Liver (tissue), 9 donors: ENCODE results near the gene AK5. TPM values are rescaled to one million over a fixed set of nuclear protein-coding genes. Genes with fewer than 3 reads are reported as not detected.

Source experiments
- DNase-seq: peaks from one replicate; pipeline ENCODE4 v3.0.0-alpha.2; 2017; ENCODE audit warnings: low spot score
- H3K27ac ChIP-seq, 2 donors: one replicate each; pipeline ENCODE4 v1.7.0; 2013; ENCODE audit warnings: inconsistent platforms in 2 of 2, low read length in 2 of 2, control low read depth in 1 of 2, low read depth in 1 of 2, mild to moderate bottlenecking in 1 of 2
- H3K27me3 ChIP-seq, 4 donors: one replicate each; pipeline versions ENCODE4 v1.6.1 to v1.7.0; 2013; ENCODE audit warnings: low read length in 3 of 4, inconsistent platforms in 1 of 4, mild to moderate bottlenecking in 1 of 4, moderate library complexity in 1 of 4; ENCODE audit not compliant: control insufficient read depth in 4 of 4, insufficient read depth in 4 of 4
- H3K36me3 ChIP-seq, 4 donors: one replicate each; pipeline versions ENCODE4 v1.6.1 to v1.7.0; 2013; ENCODE audit warnings: low read length in 3 of 4, mild to moderate bottlenecking in 3 of 4, low read depth in 1 of 4, moderate library complexity in 1 of 4; ENCODE audit not compliant: control insufficient read depth in 4 of 4, insufficient read depth in 3 of 4
- H3K4me1 ChIP-seq, 4 donors: one replicate each; pipeline versions ENCODE4 v1.6.1 to v1.7.0; 2013; ENCODE audit warnings: low read length in 3 of 4, mild to moderate bottlenecking in 3 of 4, moderate library complexity in 1 of 4; ENCODE audit not compliant: control insufficient read depth in 4 of 4, insufficient read depth in 4 of 4
- H3K4me3 ChIP-seq, 3 donors: one replicate each; pipeline versions ENCODE4 v1.6.1 to v1.7.0; 2013; ENCODE audit warnings: low read length in 3 of 3, control low read depth in 1 of 3, low read depth in 1 of 3, mild to moderate bottlenecking in 1 of 3
- H3K9ac ChIP-seq, 2 donors: one replicate each; pipeline ENCODE4 v1.7.0; 2013; ENCODE audit warnings: low read length in 2 of 2, mild to moderate bottlenecking in 2 of 2, moderate library complexity in 2 of 2, control low read depth in 1 of 2, low read depth in 1 of 2
- H3K9me3 ChIP-seq, 4 donors: one replicate each; pipeline versions ENCODE4 v1.6.1 to v1.7.0; 2013; ENCODE audit warnings: low read length in 3 of 4; ENCODE audit not compliant: control insufficient read depth in 4 of 4
- EGR1 ChIP-seq, 2 donors: IDR thresholded peaks; 2 replicates each; pipeline ENCODE4 v1.6.1; 2016 to 2018; ENCODE audit warnings: antibody characterized with exemption in 2 of 2, low read depth in 2 of 2
- FOXA2 ChIP-seq: IDR thresholded peaks from 2 replicates; pipeline ENCODE4 v1.6.1; 2016; ENCODE audit warnings: antibody characterized with exemption
- GABPA ChIP-seq, 2 donors: IDR thresholded peaks in 1 of 2; conservative IDR thresholded peaks in 1 of 2; 2 replicates each; pipeline ENCODE4 v1.6.1; 2016; ENCODE audit warnings: antibody characterized with exemption in 2 of 2, mild to moderate bottlenecking in 1 of 2, moderate library complexity in 1 of 2
- HNF4A ChIP-seq, 2 donors: conservative IDR thresholded peaks; 2 replicates each; pipeline ENCODE4 v1.6.1; 2016; ENCODE audit warnings: antibody characterized with exemption in 2 of 2, mild to moderate bottlenecking in 2 of 2
- HNF4G ChIP-seq: IDR thresholded peaks from 2 replicates; pipeline ENCODE4 v1.6.1; 2016; ENCODE audit warnings: antibody characterized with exemption
- NR2F2 ChIP-seq: IDR thresholded peaks from 2 replicates; pipeline ENCODE4 v1.6.1; 2016; ENCODE audit warnings: antibody characterized with exemption
- RAD21 ChIP-seq, 2 donors: IDR thresholded peaks; 2 replicates each; pipeline ENCODE4 v1.6.1; 2016; ENCODE audit warnings: antibody characterized with exemption in 2 of 2, mild to moderate bottlenecking in 2 of 2
- RXRA ChIP-seq, 2 donors: IDR thresholded peaks; 2 replicates each; pipeline ENCODE4 v1.6.1; 2017 to 2018; ENCODE audit warnings: antibody characterized with exemption in 2 of 2, mild to moderate bottlenecking in 1 of 2
- SP1 ChIP-seq: IDR thresholded peaks from 2 replicates; pipeline ENCODE4 v1.6.1; 2018; ENCODE audit warnings: antibody characterized with exemption, mild to moderate bottlenecking
- TAF1 ChIP-seq: conservative IDR thresholded peaks from 2 replicates; pipeline ENCODE4 v1.6.1; 2016; ENCODE audit warnings: antibody characterized with exemption, mild to moderate bottlenecking
- WGBS: extraction: QIAGEN DNeasy Blood & Tissue Kit; methylation state at CpG from one replicate; pipeline ENCODE4 v1.1.7; 2013; 5-methylcytosine and 5-hydroxymethylcytosine counted together
- polyA plus RNA-seq, 2 donors: library from polyadenylated mRNA; stranded (reverse) in 1 of 2; unstranded in 1 of 2; fragments of 200-250 nt in 1 of 2; fragments of >200 nt in 1 of 2; fragmentation: Nextera tagmentation in 1 of 2; extraction: Ambion mirVana in 1 of 2; gene quantifications; one replicate each; pipeline versions ENCODE4 v1.2.1 to v1.2.3, GENCODE V29; 2013 to 2015
- total RNA-seq, 2 donors: library from RNA; depleted of rRNA; stranded (reverse); fragments of >200 nt; gene quantifications; one replicate each; pipeline ENCODE4 v1.2.3, GENCODE V29; 2014
- TF ChIP-seq, protein P1 (sequence below): IDR thresholded peaks from 2 replicates; pipeline ENCODE4 v1.6.1; 2016; ENCODE audit warnings: antibody characterized with exemption
- TF ChIP-seq, protein P2 (sequence below): fragments of 150-350 bp; IDR thresholded peaks from 2 replicates; pipeline ENCODE4 v1.5.1; 2017; ENCODE audit warnings: improper control_type of control experiment, low read depth, low read length; ENCODE audit not compliant: missing input control
- TF ChIP-seq, protein P3 (sequence below): IDR thresholded peaks from 2 replicates; pipeline ENCODE4 v1.6.1; 2016; ENCODE audit warnings: antibody characterized with exemption, mild to moderate bottlenecking
- TF ChIP-seq, protein P4 (sequence below): IDR thresholded peaks from 2 replicates; pipeline ENCODE4 v1.6.1; 2016; ENCODE audit warnings: antibody characterized with exemption
- TF ChIP-seq, protein P5 (sequence below): IDR thresholded peaks from 2 replicates; pipeline ENCODE4 v1.6.1; 2016; ENCODE audit warnings: antibody characterized with exemption
- donor health status: healthy.
- donor health status: healthy.
- donor health status: healthy.
- donor health status: healthy.
- donor health status: healthy.

The AK5 gene
- total and polyA plus RNA-seq, 4 donors = 0.12 to 0.33 (median 0.23) TPM

DNA sequence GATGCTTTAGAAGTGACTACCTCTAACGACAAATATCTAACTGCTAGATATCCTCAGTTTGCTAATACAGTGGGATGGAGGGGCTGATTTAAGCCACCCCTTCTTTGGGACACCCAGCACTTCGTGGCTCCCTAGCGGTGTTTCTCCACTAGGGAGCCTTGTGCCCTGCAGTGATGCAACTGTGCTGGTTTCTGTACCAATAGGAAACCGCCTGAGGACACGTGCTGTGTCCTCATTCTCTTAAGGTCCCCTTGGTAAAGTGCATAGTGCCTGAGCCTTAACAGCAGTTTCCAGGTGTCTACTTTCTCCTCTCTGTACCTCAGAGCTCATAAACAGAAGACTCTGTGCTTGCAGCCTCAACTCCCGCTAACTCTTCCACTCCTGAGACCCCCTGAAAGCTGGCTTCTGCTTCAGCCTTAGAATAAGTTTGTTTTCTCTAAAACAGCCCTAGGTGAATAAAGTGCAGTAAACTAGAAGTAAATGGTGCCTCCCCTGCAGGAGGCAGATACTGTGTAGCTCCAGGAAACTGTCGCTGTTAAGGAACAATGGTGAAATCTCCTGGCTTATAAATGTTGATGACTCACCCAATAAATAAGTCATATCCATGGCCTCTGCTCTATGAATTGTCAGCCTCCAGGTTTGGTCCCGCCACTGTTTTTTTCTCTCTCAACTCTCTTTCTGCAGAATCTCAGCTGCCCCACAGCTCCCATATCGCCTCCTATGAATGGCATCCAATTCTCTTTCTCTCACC lies 130.4 kb downstream of the AK5 start:
- 77% methylated on average over 9 of the region's 9 CpGs for WGBS
- no peak overlapping the region for H3K9ac ChIP-seq
- no peaks in the 10 kb centered on the region for H3K9me3 ChIP-seq
- no peak for DNase-seq
- H3K4me3 ChIP-seq = no peak overlapping the region
- TF ChIP-seq NR2F2 (no peak), HNF4G (no peak), RXRA (IDR thresholded peaks at IDR 0.05) (no peak), HNF4A (conservative IDR thresholded peaks at IDR 0.05) (no peak), EGR1 (IDR thresholded peaks at IDR 0.05; ENCODE audit: low read depth in 2 of 2) (no peak)
- TF ChIP-seq, protein P1, sequence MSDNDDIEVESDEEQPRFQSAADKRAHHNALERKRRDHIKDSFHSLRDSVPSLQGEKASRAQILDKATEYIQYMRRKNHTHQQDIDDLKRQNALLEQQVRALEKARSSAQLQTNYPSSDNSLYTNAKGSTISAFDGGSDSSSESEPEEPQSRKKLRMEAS = no peak
- H3K36me3 ChIP-seq = no peaks in the 10 kb centered on the region
- H3K27ac ChIP-seq = no peak overlapping the region
- no peaks in the 10 kb centered on the region for H3K4me1 ChIP-seq
- H3K27me3 ChIP-seq = peaks cover 0 to 3% (median 0%) of the 10 kb centered on the region in 4 donors

DNA sequence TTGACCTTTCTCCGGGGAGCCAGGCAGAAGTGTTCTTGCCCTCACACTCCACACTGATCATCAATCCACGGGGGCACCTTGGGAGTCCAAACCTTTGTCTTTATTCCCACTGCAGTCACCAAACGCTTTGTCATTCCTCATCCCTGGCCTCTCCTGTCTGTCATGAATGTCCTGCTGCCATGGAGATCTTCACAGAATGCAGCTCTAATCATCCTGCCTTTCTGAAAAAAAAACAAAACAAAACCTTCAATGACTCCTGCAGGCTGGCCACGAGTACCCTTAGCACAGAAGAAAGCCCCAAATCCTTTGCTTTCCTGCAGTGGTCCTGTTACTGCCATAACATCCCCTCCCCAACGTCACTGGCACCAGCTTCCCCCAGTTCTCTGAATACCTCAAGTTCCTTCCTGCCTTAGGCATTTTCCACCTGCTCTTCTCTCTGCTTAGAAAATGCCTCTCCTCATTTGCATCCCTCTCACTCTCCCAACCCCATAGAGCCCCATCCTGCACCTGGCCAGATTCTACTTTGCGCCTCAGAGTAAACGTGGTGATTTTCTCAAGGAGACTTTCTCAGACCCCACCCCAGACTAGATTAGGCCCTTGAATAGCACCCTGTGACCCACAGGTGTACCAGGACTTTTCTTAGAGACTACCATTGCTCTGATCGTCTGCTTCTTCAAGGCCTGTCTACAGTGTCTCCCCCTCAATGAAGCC lies 131.2 kb downstream of the AK5 start:
- no peaks in the 10 kb centered on the region for H3K36me3 ChIP-seq
- no peaks in the 10 kb centered on the region for H3K4me1 ChIP-seq
- H3K9me3 ChIP-seq = no peaks in the 10 kb centered on the region
- TF ChIP-seq, protein P2, sequence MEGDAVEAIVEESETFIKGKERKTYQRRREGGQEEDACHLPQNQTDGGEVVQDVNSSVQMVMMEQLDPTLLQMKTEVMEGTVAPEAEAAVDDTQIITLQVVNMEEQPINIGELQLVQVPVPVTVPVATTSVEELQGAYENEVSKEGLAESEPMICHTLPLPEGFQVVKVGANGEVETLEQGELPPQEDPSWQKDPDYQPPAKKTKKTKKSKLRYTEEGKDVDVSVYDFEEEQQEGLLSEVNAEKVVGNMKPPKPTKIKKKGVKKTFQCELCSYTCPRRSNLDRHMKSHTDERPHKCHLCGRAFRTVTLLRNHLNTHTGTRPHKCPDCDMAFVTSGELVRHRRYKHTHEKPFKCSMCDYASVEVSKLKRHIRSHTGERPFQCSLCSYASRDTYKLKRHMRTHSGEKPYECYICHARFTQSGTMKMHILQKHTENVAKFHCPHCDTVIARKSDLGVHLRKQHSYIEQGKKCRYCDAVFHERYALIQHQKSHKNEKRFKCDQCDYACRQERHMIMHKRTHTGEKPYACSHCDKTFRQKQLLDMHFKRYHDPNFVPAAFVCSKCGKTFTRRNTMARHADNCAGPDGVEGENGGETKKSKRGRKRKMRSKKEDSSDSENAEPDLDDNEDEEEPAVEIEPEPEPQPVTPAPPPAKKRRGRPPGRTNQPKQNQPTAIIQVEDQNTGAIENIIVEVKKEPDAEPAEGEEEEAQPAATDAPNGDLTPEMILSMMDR = no peak
- TF ChIP-seq, protein P1 = no peak
- TF ChIP-seq, protein P3, sequence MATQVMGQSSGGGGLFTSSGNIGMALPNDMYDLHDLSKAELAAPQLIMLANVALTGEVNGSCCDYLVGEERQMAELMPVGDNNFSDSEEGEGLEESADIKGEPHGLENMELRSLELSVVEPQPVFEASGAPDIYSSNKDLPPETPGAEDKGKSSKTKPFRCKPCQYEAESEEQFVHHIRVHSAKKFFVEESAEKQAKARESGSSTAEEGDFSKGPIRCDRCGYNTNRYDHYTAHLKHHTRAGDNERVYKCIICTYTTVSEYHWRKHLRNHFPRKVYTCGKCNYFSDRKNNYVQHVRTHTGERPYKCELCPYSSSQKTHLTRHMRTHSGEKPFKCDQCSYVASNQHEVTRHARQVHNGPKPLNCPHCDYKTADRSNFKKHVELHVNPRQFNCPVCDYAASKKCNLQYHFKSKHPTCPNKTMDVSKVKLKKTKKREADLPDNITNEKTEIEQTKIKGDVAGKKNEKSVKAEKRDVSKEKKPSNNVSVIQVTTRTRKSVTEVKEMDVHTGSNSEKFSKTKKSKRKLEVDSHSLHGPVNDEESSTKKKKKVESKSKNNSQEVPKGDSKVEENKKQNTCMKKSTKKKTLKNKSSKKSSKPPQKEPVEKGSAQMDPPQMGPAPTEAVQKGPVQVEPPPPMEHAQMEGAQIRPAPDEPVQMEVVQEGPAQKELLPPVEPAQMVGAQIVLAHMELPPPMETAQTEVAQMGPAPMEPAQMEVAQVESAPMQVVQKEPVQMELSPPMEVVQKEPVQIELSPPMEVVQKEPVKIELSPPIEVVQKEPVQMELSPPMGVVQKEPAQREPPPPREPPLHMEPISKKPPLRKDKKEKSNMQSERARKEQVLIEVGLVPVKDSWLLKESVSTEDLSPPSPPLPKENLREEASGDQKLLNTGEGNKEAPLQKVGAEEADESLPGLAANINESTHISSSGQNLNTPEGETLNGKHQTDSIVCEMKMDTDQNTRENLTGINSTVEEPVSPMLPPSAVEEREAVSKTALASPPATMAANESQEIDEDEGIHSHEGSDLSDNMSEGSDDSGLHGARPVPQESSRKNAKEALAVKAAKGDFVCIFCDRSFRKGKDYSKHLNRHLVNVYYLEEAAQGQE = no peak
- TF ChIP-seq, protein P4, sequence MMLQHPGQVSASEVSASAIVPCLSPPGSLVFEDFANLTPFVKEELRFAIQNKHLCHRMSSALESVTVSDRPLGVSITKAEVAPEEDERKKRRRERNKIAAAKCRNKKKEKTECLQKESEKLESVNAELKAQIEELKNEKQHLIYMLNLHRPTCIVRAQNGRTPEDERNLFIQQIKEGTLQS = no peak
- TF ChIP-seq NR2F2 (no peak), TAF1 (no peak), RAD21 (IDR thresholded peaks at IDR 0.05) (no peak), FOXA2 (no peak), HNF4G (no peak), SP1 (no peak), RXRA (IDR thresholded peaks at IDR 0.05) (no peak), HNF4A (conservative IDR thresholded peaks at IDR 0.05) (no peak), GABPA (IDR thresholded peaks at IDR 0.05 in 1 of 2, conservative IDR thresholded peaks at IDR 0.05 in 1 of 2) (no peak)
- TF ChIP-seq, protein P5, sequence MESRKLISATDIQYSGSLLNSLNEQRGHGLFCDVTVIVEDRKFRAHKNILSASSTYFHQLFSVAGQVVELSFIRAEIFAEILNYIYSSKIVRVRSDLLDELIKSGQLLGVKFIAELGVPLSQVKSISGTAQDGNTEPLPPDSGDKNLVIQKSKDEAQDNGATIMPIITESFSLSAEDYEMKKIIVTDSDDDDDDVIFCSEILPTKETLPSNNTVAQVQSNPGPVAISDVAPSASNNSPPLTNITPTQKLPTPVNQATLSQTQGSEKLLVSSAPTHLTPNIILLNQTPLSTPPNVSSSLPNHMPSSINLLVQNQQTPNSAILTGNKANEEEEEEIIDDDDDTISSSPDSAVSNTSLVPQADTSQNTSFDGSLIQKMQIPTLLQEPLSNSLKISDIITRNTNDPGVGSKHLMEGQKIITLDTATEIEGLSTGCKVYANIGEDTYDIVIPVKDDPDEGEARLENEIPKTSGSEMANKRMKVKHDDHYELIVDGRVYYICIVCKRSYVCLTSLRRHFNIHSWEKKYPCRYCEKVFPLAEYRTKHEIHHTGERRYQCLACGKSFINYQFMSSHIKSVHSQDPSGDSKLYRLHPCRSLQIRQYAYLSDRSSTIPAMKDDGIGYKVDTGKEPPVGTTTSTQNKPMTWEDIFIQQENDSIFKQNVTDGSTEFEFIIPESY = no peak
- no peak overlapping the region for H3K9ac ChIP-seq
- DNase-seq = no peak
- H3K27ac ChIP-seq = no peak overlapping the region
- peaks cover 0 to 3% (median 0%) of the 10 kb centered on the region in 4 donors for H3K27me3 ChIP-seq
- no peak overlapping the region for H3K4me3 ChIP-seq
- WGBS = 58% methylated on average over 8 of the region's 8 CpGs
